ENCODE results near the gene C5. TPM values are rescaled to one million over a fixed set of nuclear protein-coding genes. Genes with fewer than 3 reads are reported as not detected.

C5 gene
- total RNA-seq, 4 donors from 2014 or later: 3.2 to 13.2 (median 6.8) TPM

DNA sequence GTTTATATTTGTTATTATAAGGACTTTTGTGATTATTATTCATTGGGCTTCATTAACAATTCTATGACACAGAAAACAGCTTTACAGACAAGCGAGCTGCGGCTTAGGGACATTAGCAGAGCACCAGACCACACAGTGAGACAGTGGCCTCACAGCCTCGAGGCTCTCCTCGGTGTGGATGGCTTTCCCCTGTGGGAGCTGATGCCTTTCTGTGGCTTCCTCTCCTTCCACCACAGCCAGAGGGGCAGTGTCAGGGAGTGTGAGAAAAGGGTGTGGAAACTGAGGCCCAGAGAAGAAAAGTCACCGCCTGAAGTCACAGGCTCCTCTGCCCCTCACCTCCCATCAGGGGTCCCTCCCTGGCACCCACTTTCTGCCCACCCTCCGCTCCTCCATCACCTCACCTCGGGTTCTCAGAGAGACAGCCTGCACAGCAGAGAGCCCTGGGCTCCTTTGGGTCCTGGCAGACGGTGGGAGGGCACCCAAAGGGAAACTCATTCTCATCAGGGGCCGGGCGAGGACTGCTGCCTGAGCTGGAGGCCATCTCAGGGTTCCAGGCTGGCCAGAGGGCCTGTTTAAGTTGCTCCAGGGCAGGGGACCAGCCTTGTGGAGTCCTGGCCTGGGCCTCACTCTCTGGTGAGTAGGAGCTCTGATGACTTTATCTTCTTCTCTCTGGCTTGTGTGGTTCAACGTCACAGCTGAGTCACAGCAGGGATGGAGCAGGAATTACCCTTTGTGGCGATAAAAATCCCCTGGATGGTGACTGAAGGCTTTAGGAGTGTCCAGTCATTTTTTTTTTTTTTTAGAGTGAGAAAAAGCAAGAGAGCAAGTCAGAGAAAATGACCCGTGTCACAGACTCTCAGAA is 124.3 kb downstream of the C5 start:
- Histone ChIP-seq H3K4me1 (peaks cover 32% of the 10 kb centered on the region), H3K27me3 (no peaks in the 10 kb centered on the region), H3K36me3 (no peaks in the 10 kb centered on the region), H3K27ac (peak overlapping the region; percentile 10), H3K9me3 (no peaks in the 10 kb centered on the region), H3K4me3 (no peak overlapping the region)
- TF ChIP-seq POLR2AphosphoS5 (IDR thresholded peaks at IDR 0.05) (no peak), POLR2A (IDR thresholded peaks at IDR 0.05) (no peak), EP300 (IDR thresholded peaks at IDR 0.05) (no peak)
- TF ChIP-seq, protein P1, sequence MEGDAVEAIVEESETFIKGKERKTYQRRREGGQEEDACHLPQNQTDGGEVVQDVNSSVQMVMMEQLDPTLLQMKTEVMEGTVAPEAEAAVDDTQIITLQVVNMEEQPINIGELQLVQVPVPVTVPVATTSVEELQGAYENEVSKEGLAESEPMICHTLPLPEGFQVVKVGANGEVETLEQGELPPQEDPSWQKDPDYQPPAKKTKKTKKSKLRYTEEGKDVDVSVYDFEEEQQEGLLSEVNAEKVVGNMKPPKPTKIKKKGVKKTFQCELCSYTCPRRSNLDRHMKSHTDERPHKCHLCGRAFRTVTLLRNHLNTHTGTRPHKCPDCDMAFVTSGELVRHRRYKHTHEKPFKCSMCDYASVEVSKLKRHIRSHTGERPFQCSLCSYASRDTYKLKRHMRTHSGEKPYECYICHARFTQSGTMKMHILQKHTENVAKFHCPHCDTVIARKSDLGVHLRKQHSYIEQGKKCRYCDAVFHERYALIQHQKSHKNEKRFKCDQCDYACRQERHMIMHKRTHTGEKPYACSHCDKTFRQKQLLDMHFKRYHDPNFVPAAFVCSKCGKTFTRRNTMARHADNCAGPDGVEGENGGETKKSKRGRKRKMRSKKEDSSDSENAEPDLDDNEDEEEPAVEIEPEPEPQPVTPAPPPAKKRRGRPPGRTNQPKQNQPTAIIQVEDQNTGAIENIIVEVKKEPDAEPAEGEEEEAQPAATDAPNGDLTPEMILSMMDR (IDR thresholded peaks at IDR 0.05): no peak
- WGBS: 65% methylated on average over 11 of the region's 13 CpGs
- no peak for DNase-seq (ENCODE audit: low spot score in 2 of 2)

DNA sequence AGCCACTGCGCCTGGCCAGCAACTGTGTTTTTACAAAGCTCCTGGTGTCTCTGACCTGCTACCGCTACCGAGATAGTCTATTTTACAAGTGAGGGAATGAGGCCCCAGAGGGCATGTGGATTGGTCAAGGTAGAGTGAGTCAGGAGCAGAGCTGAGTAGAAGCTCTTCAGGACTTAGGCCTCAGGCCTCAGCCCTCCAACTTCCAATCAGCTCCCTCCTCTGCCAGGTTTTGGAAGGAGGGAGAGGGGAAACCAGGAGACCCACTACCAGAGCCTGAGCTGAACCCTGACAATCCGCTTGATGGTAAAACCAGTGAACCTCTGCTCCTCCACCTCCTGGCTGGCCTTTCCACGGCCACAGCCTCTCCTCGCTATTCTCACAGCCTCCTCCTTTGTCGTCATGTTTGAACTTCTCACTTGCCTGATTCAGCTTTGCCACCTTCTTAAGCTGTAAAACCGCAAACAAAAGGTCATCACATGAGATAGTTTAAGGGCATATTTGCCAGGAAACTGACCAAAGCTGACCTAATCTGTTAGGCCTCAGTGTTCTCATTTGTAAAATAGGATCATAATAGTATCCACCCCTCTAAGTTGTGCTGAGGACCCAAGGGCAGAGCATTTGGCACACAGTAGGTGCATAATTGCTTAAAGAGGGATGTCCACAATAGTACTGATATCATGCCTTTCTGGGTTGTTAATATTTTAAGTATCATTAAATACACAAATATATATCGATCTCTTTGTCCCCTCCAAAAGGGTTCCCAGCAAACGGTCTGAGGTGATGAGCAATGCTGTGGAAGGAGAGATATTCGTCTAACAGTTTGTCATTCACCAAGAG is 125.2 kb downstream of the C5 start:
- TF ChIP-seq, protein P1 (IDR thresholded peaks at IDR 0.05): no peak
- TF ChIP-seq EP300 (IDR thresholded peaks at IDR 0.05) (no peak), POLR2AphosphoS5 (IDR thresholded peaks at IDR 0.05) (no peak), POLR2A (IDR thresholded peaks at IDR 0.05) (no peak)
- WGBS: 83% methylated on average over 11 of the region's 11 CpGs
- H3K9me3 ChIP-seq: no peaks in the 10 kb centered on the region
- H3K27ac ChIP-seq: no peak overlapping the region
- DNase-seq (ENCODE audit: low spot score in 2 of 2): no peak
- H3K4me1 ChIP-seq: peaks cover 34% of the 10 kb centered on the region
- H3K36me3 ChIP-seq: no peaks in the 10 kb centered on the region
- H3K4me3 ChIP-seq: no peak overlapping the region
- no peaks in the 10 kb centered on the region for H3K27me3 ChIP-seq

DNA sequence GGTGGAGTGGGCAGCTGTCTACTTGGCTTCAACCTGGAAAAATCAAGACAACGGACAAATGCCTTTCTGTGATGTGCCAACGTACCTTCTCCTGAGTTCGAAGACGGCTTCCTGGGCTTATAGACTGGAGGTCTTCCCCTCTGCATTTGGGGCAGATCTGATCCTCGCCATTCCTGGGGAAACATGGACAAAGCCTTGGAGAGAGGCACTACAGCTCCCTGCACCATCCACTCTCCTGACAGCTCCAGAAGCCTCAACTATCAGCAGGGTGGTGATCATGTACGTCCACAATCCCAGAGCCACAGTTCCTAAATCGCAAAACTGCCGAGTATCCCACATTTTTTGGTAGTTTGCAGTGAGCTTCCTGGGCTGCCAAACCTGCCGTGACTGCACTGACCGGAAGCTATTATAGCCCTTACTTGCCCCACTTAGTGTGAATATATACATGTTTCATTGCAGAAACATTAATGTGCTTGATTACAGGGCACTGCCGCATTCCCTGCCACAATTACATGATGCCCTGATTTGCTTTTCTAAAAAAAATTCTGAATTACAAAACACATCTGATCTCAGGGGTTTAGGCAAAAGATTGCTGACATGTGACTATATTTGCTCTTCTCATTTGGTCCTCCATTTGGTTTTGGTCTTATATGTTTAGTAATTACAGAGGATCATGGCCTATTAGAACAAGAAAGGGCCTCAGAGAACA is 126.3 kb downstream of the C5 start:
- peak in 1 of 2 donors; percentile 21 for DNase-seq (ENCODE audit: low spot score in 2 of 2)
- Histone ChIP-seq H3K27ac (no peak overlapping the region), H3K36me3 (no peaks in the 10 kb centered on the region), H3K27me3 (no peaks in the 10 kb centered on the region), H3K4me3 (no peak overlapping the region), H3K9me3 (no peaks in the 10 kb centered on the region), H3K4me1 (peaks cover 35% of the 10 kb centered on the region)
- 91% methylated on average over 11 of the region's 11 CpGs for WGBS
- TF ChIP-seq EP300 (IDR thresholded peaks at IDR 0.05) (no peak), POLR2A (IDR thresholded peaks at IDR 0.05) (no peak), POLR2AphosphoS5 (IDR thresholded peaks at IDR 0.05) (no peak)
- TF ChIP-seq, protein P1 (IDR thresholded peaks at IDR 0.05): no peak

DNA sequence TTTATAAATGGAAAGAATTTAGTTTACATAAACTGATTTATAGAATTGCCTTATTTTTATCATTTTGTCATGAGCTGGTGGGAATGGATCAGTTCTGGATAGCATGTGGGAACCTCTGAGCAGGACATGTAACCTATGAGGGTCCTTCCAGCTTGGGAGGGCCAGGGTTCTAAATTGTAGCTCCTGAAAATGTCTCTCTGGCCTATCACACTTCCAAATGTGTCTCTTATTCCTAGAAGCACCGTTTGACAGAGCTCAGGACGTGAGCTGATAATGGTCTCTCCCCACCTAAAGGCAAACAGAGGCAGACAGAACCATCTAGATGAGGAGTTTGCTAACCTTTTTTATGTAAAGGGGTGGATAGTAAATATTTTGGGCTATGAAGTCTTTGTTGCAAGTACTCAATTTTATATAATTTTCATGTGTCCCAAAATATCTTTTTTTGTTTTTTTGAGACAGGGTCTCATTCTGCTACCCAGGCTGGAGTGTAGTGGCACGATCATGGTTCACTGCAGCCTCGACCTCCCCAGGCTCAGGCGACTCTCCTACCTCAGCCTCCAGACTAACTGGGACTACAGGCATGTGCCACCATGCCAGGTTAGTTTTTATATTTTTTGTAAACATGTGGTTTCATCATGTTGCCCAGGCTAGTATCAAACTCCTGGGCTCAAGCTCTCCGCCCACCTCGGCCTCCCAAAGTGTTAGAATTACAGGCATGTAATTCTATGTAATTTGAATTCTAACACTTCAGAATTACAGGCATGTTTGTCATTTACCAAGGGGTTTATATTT is 127.5 kb downstream of the C5 start:
- H3K9me3 ChIP-seq: no peaks in the 10 kb centered on the region
- TF ChIP-seq POLR2A (IDR thresholded peaks at IDR 0.05): no peak
- TF ChIP-seq EP300 (IDR thresholded peaks at IDR 0.05): no peak
- TF ChIP-seq, protein P1 (IDR thresholded peaks at IDR 0.05): no peak
- TF ChIP-seq POLR2AphosphoS5 (IDR thresholded peaks at IDR 0.05): no peak
- no peak overlapping the region for H3K27ac ChIP-seq
- 70% methylated on average over 7 of the region's 7 CpGs for WGBS
- no peak overlapping the region for H3K4me3 ChIP-seq
- peak in 1 of 2 donors; percentile 21 for DNase-seq (ENCODE audit: low spot score in 2 of 2)
- H3K27me3 ChIP-seq: no peaks in the 10 kb centered on the region
- H3K4me1 ChIP-seq: peaks cover 26% of the 10 kb centered on the region
- H3K36me3 ChIP-seq: no peaks in the 10 kb centered on the region
